Panc1 (cell line): Measurements from ENCODE around the gene VAPA.

Source experiments
- POLR2AphosphoS5 ChIP-seq: IDR thresholded peaks from 2 replicates; pipeline ENCODE4 v1.6.1; 2012; ENCODE audit warnings: mild to moderate bottlenecking, low read depth, low read length, moderate library complexity
- SIN3A ChIP-seq: IDR thresholded peaks from 2 replicates; pipeline ENCODE4 v1.6.1; 2012; ENCODE audit warnings: low read depth, mild to moderate bottlenecking, low read length, moderate library complexity, borderline replicate concordance; ENCODE audit not compliant: insufficient read depth
- TF ChIP-seq, protein P1 (sequence below), 2 experiments: IDR thresholded peaks; 2 replicates each; pipeline ENCODE4 v1.6.1; 2011 to 2012; ENCODE audit warnings: low read depth in 2 of 2, control low read depth in 1 of 2, low read length in 1 of 2, mild to moderate bottlenecking in 1 of 2, moderate library complexity in 1 of 2; ENCODE audit not compliant: insufficient read depth in 1 of 2
- TF ChIP-seq, protein P2 (sequence below): fragments of 450-650 bp; IDR thresholded peaks from 2 replicates; pipeline ENCODE4 v1.5.1; 2017; ENCODE audit warnings: mild to moderate bottlenecking

DNA sequence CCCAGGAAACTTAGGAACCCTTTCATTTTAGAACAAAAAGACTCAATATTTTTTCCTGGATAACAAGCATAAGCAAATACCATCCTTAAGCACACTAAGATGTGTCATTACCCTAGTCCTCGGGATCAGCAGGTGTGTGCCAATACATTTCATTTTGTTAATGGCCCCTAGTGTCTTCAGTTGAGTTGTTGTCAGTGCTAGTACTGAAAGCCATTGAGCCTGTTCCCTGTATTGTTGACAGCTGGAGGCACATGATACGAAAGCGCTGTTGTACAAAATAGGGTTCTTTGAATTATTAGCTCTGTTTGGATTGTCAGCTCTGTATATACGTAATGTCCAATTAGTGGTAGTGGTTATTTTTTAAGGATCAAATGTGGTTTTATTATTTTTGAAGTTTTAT is 29.5 kb downstream of the VAPA start:
- TF ChIP-seq, protein P1, sequence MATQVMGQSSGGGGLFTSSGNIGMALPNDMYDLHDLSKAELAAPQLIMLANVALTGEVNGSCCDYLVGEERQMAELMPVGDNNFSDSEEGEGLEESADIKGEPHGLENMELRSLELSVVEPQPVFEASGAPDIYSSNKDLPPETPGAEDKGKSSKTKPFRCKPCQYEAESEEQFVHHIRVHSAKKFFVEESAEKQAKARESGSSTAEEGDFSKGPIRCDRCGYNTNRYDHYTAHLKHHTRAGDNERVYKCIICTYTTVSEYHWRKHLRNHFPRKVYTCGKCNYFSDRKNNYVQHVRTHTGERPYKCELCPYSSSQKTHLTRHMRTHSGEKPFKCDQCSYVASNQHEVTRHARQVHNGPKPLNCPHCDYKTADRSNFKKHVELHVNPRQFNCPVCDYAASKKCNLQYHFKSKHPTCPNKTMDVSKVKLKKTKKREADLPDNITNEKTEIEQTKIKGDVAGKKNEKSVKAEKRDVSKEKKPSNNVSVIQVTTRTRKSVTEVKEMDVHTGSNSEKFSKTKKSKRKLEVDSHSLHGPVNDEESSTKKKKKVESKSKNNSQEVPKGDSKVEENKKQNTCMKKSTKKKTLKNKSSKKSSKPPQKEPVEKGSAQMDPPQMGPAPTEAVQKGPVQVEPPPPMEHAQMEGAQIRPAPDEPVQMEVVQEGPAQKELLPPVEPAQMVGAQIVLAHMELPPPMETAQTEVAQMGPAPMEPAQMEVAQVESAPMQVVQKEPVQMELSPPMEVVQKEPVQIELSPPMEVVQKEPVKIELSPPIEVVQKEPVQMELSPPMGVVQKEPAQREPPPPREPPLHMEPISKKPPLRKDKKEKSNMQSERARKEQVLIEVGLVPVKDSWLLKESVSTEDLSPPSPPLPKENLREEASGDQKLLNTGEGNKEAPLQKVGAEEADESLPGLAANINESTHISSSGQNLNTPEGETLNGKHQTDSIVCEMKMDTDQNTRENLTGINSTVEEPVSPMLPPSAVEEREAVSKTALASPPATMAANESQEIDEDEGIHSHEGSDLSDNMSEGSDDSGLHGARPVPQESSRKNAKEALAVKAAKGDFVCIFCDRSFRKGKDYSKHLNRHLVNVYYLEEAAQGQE (IDR thresholded peaks at IDR 0.05; ENCODE audit: insufficient read depth in 1 of 2, low read depth in 2 of 2, low read length in 1 of 2): no peak
- TF ChIP-seq SIN3A (no peak), POLR2AphosphoS5 (no peak)
- TF ChIP-seq, protein P2, sequence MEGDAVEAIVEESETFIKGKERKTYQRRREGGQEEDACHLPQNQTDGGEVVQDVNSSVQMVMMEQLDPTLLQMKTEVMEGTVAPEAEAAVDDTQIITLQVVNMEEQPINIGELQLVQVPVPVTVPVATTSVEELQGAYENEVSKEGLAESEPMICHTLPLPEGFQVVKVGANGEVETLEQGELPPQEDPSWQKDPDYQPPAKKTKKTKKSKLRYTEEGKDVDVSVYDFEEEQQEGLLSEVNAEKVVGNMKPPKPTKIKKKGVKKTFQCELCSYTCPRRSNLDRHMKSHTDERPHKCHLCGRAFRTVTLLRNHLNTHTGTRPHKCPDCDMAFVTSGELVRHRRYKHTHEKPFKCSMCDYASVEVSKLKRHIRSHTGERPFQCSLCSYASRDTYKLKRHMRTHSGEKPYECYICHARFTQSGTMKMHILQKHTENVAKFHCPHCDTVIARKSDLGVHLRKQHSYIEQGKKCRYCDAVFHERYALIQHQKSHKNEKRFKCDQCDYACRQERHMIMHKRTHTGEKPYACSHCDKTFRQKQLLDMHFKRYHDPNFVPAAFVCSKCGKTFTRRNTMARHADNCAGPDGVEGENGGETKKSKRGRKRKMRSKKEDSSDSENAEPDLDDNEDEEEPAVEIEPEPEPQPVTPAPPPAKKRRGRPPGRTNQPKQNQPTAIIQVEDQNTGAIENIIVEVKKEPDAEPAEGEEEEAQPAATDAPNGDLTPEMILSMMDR: no peak
